MG63 (cell line): ENCODE data around the gene KRTAP1-5. TPM values are rescaled to one million over a fixed set of nuclear protein-coding genes. Genes with fewer than 3 reads are reported as not detected.

Experiments
- DNase-seq: peaks from one replicate; pipeline ENCODE4 v3.0.0-alpha.2; 2020
- H3K27me3 ChIP-seq: fragments of 250-450 bp; sonication (Bioruptor Pico); 2 replicates; pipeline ENCODE4 v1.5.1; 2020; ENCODE audit warnings: mild to moderate bottlenecking, moderate library complexity
- H3K36me3 ChIP-seq: fragments of 250-450 bp; sonication (Bioruptor Pico); 2 replicates; pipeline ENCODE4 v1.5.1; 2020; ENCODE audit warnings: mild to moderate bottlenecking, moderate library complexity
- H3K4me3 ChIP-seq: fragments of 250-450 bp; sonication (Bioruptor Pico); 2 replicates; pipeline ENCODE4 v1.5.1; 2020; ENCODE audit warnings: mild to moderate bottlenecking, moderate library complexity
- H3K9me3 ChIP-seq: fragments of 250-450 bp; sonication (Bioruptor Pico); 2 replicates; pipeline ENCODE4 v1.5.1; 2020; ENCODE audit warnings: mild to moderate bottlenecking, moderate library complexity
- total RNA-seq: library from RNA; depleted of rRNA; stranded (reverse); fragments of >200 nt; shearing (Covaris generic); gene quantifications from 2 replicates; pipeline ENCODE4 v1.2.3, GENCODE V29; 2014; ENCODE audit warnings: low replicate concordance; rRNA removed

Gene KRTAP1-5
- total RNA-seq, 1 experiment from 2014 or later, result 1.2 TPM

DNA sequence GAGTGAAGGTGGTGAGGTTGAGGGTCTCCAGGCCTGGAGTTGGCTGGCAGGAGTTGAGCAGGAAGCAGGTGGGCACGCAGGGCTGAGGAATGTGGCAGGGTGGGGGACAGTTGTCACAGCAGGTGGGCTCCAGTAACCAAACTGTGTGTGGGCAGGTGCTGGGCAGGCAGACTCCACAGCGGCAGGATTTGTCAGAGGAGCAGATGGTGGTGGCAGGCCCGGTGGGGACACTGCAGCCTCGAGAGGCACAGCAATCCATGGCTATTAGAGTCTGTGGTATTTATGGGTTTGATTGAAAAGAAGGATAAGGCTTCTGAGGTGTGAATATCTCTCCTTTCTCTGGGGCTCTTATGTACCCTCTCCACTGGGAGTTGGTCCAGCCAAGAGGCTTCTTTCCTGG, 33.2 kb downstream of the KRTAP1-5 start, which contains the start of gene KRTAP3-3:
Gene KRTAP3-3, minus strand, starts transcription at position 326 of the 400 bp plus-strand sequence. Its CDS starts 67 bp downstream, at position 259.
- no peak for DNase-seq

DNA sequence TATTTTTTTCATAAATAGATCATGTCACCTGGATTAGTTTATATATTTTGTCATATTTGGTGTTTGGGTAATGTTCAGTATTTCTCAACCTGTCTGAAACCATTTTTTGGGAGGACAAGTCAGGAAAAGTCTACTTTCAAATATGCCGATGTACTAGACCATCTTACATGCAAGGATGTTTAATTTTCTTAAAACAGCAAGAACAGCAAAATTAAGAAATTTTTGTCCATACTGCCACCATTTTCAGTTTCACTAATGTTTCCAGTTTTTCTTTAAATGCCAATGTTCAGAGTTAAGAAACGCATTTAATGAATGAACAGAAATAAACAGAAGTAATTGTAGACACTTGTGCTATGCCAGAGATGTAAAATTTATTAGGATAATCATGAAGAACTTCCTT, 33.9 kb downstream of the KRTAP1-5 start:
- Histone ChIP-seq H3K9me3 (no peaks in the 10 kb centered on the region; the same call in 1 of the 2 replicates), H3K36me3 (no peaks in the 10 kb centered on the region), H3K27me3 (no peaks in the 10 kb centered on the region), H3K4me3 (no peak overlapping the region)
- no peak for DNase-seq

More for the DNA sequence above, 33.2 kb downstream of the KRTAP1-5 start, which contains the start of gene KRTAP3-3:
- H3K9me3 ChIP-seq, result no peaks in the 10 kb centered on the region; the same call in 1 of the 2 replicates
- no peak within 1 kb of the TSS for H3K4me3 ChIP-seq
- H3K27me3 ChIP-seq, result no peaks in the 10 kb centered on the region
- no peaks in the 10 kb centered on the region for H3K36me3 ChIP-seq

DNA sequence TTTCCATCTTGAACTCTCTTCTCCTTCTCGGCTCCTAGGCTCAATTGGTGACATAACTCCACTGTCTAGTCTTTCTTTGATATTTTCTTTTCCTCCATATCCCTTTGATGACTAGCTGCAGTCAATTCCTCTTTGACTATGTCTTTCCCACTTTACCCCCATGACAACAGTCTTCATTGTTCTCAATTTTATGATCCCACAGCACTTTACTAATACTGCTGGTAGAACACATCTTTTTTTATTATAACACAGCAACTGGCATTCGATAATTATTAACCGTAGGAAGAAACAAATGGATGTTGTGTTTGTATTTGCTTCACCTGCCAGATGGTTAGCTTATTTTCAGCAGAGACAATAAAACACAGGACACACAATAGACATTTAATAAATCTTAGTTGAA, 34.3 kb downstream of the KRTAP1-5 start:
- H3K4me3 ChIP-seq, result no peak overlapping the region
- H3K9me3 ChIP-seq, result no peaks in the 10 kb centered on the region; the same call in 1 of the 2 replicates
- no peaks in the 10 kb centered on the region for H3K27me3 ChIP-seq
- H3K36me3 ChIP-seq, result no peaks in the 10 kb centered on the region
- no peak for DNase-seq

DNA sequence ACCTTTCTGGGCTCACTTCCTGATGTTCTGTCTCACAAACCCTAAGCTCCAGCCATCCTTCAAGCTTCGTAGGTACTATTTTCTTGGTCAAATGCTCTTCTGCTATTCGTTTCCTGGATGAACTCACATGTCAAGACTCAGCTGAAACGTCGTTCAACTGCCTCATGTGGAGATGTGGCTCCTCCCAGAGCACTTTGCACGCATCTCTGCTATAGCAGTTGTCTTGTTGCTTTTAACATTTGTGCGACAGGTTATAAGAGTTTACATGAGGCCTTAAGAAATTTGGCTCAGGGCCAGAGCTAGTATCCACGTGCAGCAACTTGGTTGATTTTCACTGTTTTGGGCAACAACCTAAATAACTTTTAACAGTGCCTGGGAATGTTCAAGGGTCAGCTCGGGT, 40.1 kb downstream of the KRTAP1-5 start:
- Histone ChIP-seq H3K27me3 (no peaks in the 10 kb centered on the region), H3K36me3 (no peaks in the 10 kb centered on the region), H3K4me3 (no peak overlapping the region), H3K9me3 (no peaks in the 10 kb centered on the region; the same call in 1 of the 2 replicates)
- no peak for DNase-seq

DNA sequence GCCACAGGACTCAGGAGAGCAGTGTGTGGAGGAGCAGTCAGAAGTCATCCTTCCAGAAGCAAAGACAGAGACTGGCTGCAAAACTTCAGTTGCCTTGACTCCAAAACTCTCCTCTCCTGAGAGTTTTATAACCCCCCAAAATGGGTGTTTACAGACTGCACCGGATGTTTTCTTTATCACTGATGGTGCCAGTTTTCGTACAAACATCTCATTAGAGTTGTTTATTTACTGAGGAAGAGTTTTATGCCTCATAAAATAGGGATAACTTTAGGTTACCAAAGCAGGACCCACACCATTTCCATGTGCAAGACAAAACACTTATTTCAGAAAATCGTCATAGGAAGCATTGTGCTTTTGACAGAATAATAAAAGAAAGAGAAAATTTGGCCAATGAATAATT, 42.8 kb downstream of the KRTAP1-5 start, which contains the start of gene KRT40:
Gene KRT40, minus strand, starts transcription at position 101 of the 400 bp plus-strand sequence. Its CDS starts 53 bp downstream, at position 48.
- H3K9me3 ChIP-seq, result no peaks in the 10 kb centered on the region
- no peak within 1 kb of the TSS for H3K4me3 ChIP-seq
- no peaks in the 10 kb centered on the region for H3K27me3 ChIP-seq
- no peak for DNase-seq
- H3K36me3 ChIP-seq, result no peaks in the 10 kb centered on the region

DNA sequence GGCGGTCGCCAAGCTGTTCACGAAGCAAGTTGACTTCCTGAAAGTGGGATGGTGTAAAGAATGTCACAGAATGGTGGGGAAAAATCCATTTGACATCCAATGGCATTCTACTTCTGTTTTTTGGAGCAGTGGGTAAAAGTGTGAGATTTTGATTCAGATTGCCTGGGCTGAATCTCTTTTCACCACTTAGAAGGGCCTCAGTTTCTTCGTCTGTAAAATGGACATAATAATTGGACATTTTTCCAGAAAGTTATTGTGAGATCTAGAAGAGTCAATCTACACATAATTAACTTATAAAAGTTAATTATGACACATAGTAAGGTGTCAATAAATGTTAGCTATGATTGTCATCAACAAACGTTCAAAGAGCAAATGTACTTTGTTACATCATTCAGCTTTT, 45.9 kb downstream of the KRTAP1-5 start:
- Histone ChIP-seq H3K27me3 (no peaks in the 10 kb centered on the region), H3K9me3 (no peaks in the 10 kb centered on the region), H3K36me3 (no peaks in the 10 kb centered on the region), H3K4me3 (no peak overlapping the region)
- DNase-seq, result no peak

DNA sequence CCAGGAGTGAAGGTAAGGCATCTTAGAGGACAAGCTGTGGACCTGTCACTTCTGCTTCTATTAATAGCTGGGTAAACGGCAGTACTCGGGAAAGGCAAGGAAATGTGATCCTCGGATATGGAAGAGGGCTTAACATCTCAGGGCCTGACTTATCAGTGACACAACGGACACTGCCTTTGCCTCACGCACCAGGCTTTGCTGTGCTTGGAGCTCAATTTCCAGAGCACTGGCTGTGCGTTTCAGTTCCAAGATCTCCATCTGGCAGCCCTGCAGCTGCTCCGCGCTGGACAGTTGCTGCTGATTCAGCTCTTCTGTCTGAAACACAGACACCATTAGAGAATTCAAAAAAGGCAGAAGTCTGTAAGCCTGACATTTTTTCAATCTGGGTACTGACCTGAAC, 46.4 kb downstream of the KRTAP1-5 start:
- no peaks in the 10 kb centered on the region for H3K36me3 ChIP-seq
- H3K9me3 ChIP-seq, result no peaks in the 10 kb centered on the region
- no peaks in the 10 kb centered on the region for H3K27me3 ChIP-seq
- no peak overlapping the region for H3K4me3 ChIP-seq
- DNase-seq, result no peak

DNA sequence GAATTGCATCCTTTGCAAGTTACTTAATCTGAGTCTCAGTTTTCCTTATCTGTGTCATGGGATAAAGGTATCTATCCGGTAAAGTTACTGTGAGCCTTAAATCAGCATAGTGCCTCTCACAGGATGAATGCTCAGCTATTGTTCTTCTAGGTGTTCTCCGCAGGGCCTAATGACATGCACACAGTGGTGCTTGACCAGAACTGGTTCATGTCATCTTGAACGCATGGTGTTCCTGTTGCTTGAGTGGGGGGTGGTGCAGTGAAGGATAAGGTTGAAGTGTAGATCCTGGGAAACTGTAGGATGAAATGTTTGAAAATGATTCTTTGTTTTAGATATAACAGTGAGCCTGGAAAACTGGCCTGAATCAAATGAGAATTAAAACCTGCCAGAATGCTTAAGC, 46.9 kb downstream of the KRTAP1-5 start:
- no peaks in the 10 kb centered on the region for H3K36me3 ChIP-seq
- H3K27me3 ChIP-seq, result no peaks in the 10 kb centered on the region
- no peak for DNase-seq
- H3K4me3 ChIP-seq, result no peak overlapping the region
- no peaks in the 10 kb centered on the region for H3K9me3 ChIP-seq

DNA sequence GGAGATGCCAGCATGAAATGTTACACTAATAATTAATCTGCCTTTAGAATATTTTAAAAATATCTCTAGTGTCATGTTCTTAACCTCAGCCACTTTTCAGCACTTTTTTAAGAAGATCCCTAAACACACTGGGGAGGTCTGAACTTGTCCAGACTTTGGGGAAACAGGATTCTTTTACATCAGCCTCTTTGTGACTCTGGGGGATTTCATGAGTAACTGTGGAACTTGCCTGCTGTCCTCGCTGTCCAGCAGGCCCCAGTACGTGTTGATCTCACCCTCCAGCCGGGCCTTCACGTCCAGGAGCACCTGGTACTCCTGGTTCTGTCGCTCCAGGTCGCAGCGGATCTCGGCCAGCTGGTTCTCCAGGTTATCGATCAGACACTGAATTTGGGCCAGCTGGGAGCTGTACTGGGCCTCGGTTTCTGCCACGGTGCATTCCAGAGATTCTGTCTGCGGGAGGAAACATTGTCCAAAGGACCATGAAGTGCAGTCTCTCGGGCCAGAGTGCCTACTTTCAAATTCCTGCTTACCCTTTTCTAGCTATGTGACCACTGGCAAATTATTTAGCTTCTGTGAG, 48.3 kb downstream of the KRTAP1-5 start:
- H3K9me3 ChIP-seq, result no peaks in the 10 kb centered on the region
- no peak for DNase-seq
- no peaks in the 10 kb centered on the region for H3K36me3 ChIP-seq
- H3K4me3 ChIP-seq, result no peak overlapping the region
- H3K27me3 ChIP-seq, result no peaks in the 10 kb centered on the region

Other genes with a start within 250 kb of the KRTAP1-5 start
- not detected in 2 replicates for gene KRT27, start 244.7 kb downstream of the KRTAP1-5 start, total RNA-seq
- gene KRT28, start 227.2 kb downstream of the KRTAP1-5 start, total RNA-seq, result not detected in 2 replicates
- gene KRT10, start 204.6 kb downstream of the KRTAP1-5 start, total RNA-seq, result 48.4 and 70.6 TPM in 2 replicates
- gene KRT12, start 160.0 kb downstream of the KRTAP1-5 start, total RNA-seq, result not detected in 2 replicates
- gene KRT20, start 142.0 kb downstream of the KRTAP1-5 start, total RNA-seq, result not detected in 2 replicates
- 0.07 TPM in 1 of 2 replicates, not detected in the other for gene KRT23, start 89.6 kb downstream of the KRTAP1-5 start, total RNA-seq
- not detected in 2 replicates for gene KRT39, start 60.3 kb downstream of the KRTAP1-5 start, total RNA-seq
- gene KRT40, start 42.9 kb downstream of the KRTAP1-5 start, total RNA-seq, result not detected in 2 replicates
- not detected in 2 replicates for gene KRTAP3-3, start 33.0 kb downstream of the KRTAP1-5 start, total RNA-seq
- gene KRTAP3-2, start 27.3 kb downstream of the KRTAP1-5 start, total RNA-seq, result not detected in 2 replicates
- not detected in 2 replicates for gene KRTAP3-1, start 18.1 kb downstream of the KRTAP1-5 start, total RNA-seq
- not detected in 2 replicates for gene KRTAP1-4, start 3.0 kb upstream of the KRTAP1-5 start, total RNA-seq
- not detected in 2 replicates for gene KRTAP1-3, start 7.7 kb upstream of the KRTAP1-5 start, total RNA-seq
- gene KRTAP1-1, start 14.2 kb upstream of the KRTAP1-5 start, total RNA-seq, result 0.33 TPM in 1 of 2 replicates, not detected in the other
- gene KRTAP2-1, start 20.1 kb upstream of the KRTAP1-5 start, total RNA-seq, result not detected in 2 replicates
- gene KRTAP2-2, start 28.0 kb upstream of the KRTAP1-5 start, total RNA-seq, result not detected in 2 replicates
- 0.33 TPM in 1 of 2 replicates, not detected in the other for gene KRTAP2-3, start 32.9 kb upstream of the KRTAP1-5 start, total RNA-seq
- gene KRTAP2-4, start 38.7 kb upstream of the KRTAP1-5 start, total RNA-seq, result not detected in 2 replicates
- gene KRTAP4-7, start 56.9 kb upstream of the KRTAP1-5 start, total RNA-seq, result not detected in 2 replicates
- gene KRTAP4-8, start 70.9 kb upstream of the KRTAP1-5 start, total RNA-seq, result not detected in 2 replicates
- gene KRTAP4-16, start 75.0 kb upstream of the KRTAP1-5 start, total RNA-seq, result not detected in 2 replicates
- not detected in 2 replicates for gene KRTAP4-9, start 78.2 kb upstream of the KRTAP1-5 start, total RNA-seq
- not detected in 2 replicates for gene KRTAP4-11, start 91.2 kb upstream of the KRTAP1-5 start, total RNA-seq
- gene KRTAP4-12, start 97.0 kb upstream of the KRTAP1-5 start, total RNA-seq, result not detected in 2 replicates
- not detected in 2 replicates for gene KRTAP4-6, start 113.3 kb upstream of the KRTAP1-5 start, total RNA-seq
- not detected in 2 replicates for gene KRTAP4-5, start 122.6 kb upstream of the KRTAP1-5 start, total RNA-seq
- not detected in 2 replicates for gene KRTAP4-4, start 133.5 kb upstream of the KRTAP1-5 start, total RNA-seq
- not detected in 2 replicates for gene KRTAP4-3, start 141.0 kb upstream of the KRTAP1-5 start, total RNA-seq
- not detected in 2 replicates for gene KRTAP4-2, start 151.0 kb upstream of the KRTAP1-5 start, total RNA-seq
- gene KRTAP4-1, start 157.7 kb upstream of the KRTAP1-5 start, total RNA-seq, result not detected in 2 replicates
- not detected in 2 replicates for gene KRTAP9-1, start 162.7 kb upstream of the KRTAP1-5 start, total RNA-seq
- not detected in 2 replicates for gene KRTAP9-2, start 199.4 kb upstream of the KRTAP1-5 start, total RNA-seq
- gene KRTAP9-3, start 205.2 kb upstream of the KRTAP1-5 start, total RNA-seq, result not detected in 2 replicates
- gene KRTAP9-8, start 210.8 kb upstream of the KRTAP1-5 start, total RNA-seq, result not detected in 2 replicates
- gene KRTAP9-4, start 222.5 kb upstream of the KRTAP1-5 start, total RNA-seq, result not detected in 2 replicates
- gene KRTAP9-9, start 228.2 kb upstream of the KRTAP1-5 start, total RNA-seq, result not detected in 2 replicates
- not detected in 2 replicates for gene KRTAP9-6, start 238.2 kb upstream of the KRTAP1-5 start, total RNA-seq
- gene KRTAP9-7, start 248.5 kb upstream of the KRTAP1-5 start, total RNA-seq, result not detected in 2 replicates